T-helper 1 cell treated with Interleukin-12 subunit alpha and Interleukin-12 subunit beta and Interleukin-4 antibody, amounts not matched to agents 30 μg/mL and 1 μg/mL, for 36 hours (primary cell): ENCODE data around the gene HNRNPH1.
"Not testable (repeated sequence)": the region's sequence is repeated elsewhere in the genome, so short reads cannot be mapped to it uniquely, and the experiment has no call there.

ENCODE experiments used
- H3K27ac Mint-ChIP-seq: one replicate; pipeline ENCODE4 v1.8.0; 2021; ENCODE audit warnings: mild to moderate bottlenecking, mixed read lengths
- H3K27me3 Mint-ChIP-seq: one replicate; pipeline ENCODE4 v1.8.0; 2021; ENCODE audit warnings: low read depth, mixed read lengths
- H3K36me3 Mint-ChIP-seq: one replicate; pipeline ENCODE4 v1.8.0; 2021; ENCODE audit warnings: low read depth, mixed read lengths
- H3K4me1 Mint-ChIP-seq: one replicate; pipeline ENCODE4 v1.8.0; 2021; ENCODE audit warnings: low read depth, mixed read lengths
- H3K4me3 Mint-ChIP-seq: one replicate; pipeline ENCODE4 v1.8.0; 2021; ENCODE audit warnings: mild to moderate bottlenecking, moderate library complexity, mixed read lengths
- H3K9me3 Mint-ChIP-seq: one replicate; pipeline ENCODE4 v1.8.0; 2021; ENCODE audit warnings: mixed read lengths

Gene HNRNPH1

GRCh38 chr5:179623003-179623905, at the start of gene HNRNPH1:
HNRNPH1 (minus strand) TSS chr5:179623671; CDS start chr5:179623133, 538 bp downstream.
- Mint-ChIP-seq H3K36me3 (peaks cover 45% of the 10 kb centered on the region), H3K4me1 (peaks cover 46% of the 10 kb centered on the region), H3K27ac (peak within 1 kb of the TSS; percentile 100), H3K4me3 (peak within 1 kb of the TSS; percentile 99), H3K27me3 (no peaks in the 10 kb centered on the region), H3K9me3 (no peaks in the 10 kb centered on the region)

- Mint-ChIP-seq H3K27ac (no peak overlapping the region), H3K4me1 (peaks cover 3% of the 10 kb centered on the region), H3K27me3 (no peaks in the 10 kb centered on the region), H3K36me3 (no peaks in the 10 kb centered on the region), H3K9me3 (no peaks in the 10 kb centered on the region), H3K4me3 (no peak overlapping the region)
Measured at GRCh38 chr5:179668391-179668790, 44.9 kb upstream of the HNRNPH1 start.

- H3K9me3 Mint-ChIP-seq, H3K4me1 Mint-ChIP-seq, H3K36me3 Mint-ChIP-seq, H3K27me3 Mint-ChIP-seq, H3K27ac Mint-ChIP-seq, H3K4me3 Mint-ChIP-seq: not testable (repeated sequence)
Measured at GRCh38 chr5:179661647-179662046, 38.2 kb upstream of the HNRNPH1 start.

- H3K4me3 Mint-ChIP-seq, result peak overlapping the region; percentile 77
- H3K9me3 Mint-ChIP-seq, H3K4me1 Mint-ChIP-seq, H3K27ac Mint-ChIP-seq, H3K36me3 Mint-ChIP-seq, H3K27me3 Mint-ChIP-seq: not testable (repeated sequence)
Measured at GRCh38 chr5:179658179-179658856, 34.8 kb upstream of the HNRNPH1 start.

- not testable (repeated sequence) for H3K4me1 Mint-ChIP-seq, H3K27ac Mint-ChIP-seq, H3K9me3 Mint-ChIP-seq, H3K4me3 Mint-ChIP-seq, H3K27me3 Mint-ChIP-seq, H3K36me3 Mint-ChIP-seq
Measured at GRCh38 chr5:179657302-179658178, 34.1 kb upstream of the HNRNPH1 start.

- H3K4me1 Mint-ChIP-seq, H3K27me3 Mint-ChIP-seq, H3K4me3 Mint-ChIP-seq, H3K36me3 Mint-ChIP-seq, H3K27ac Mint-ChIP-seq, H3K9me3 Mint-ChIP-seq: not testable (repeated sequence)
Measured at GRCh38 chr5:179653135-179653534, 29.7 kb upstream of the HNRNPH1 start.

- not testable (repeated sequence) for H3K4me1 Mint-ChIP-seq, H3K36me3 Mint-ChIP-seq, H3K27ac Mint-ChIP-seq, H3K9me3 Mint-ChIP-seq, H3K4me3 Mint-ChIP-seq, H3K27me3 Mint-ChIP-seq
Measured at GRCh38 chr5:179650245-179650644, 26.8 kb upstream of the HNRNPH1 start.

- not testable (repeated sequence) for H3K9me3 Mint-ChIP-seq, H3K36me3 Mint-ChIP-seq, H3K4me1 Mint-ChIP-seq, H3K27me3 Mint-ChIP-seq, H3K27ac Mint-ChIP-seq, H3K4me3 Mint-ChIP-seq
Measured at GRCh38 chr5:179649166-179649703, 25.8 kb upstream of the HNRNPH1 start.

GRCh38 chr5:179648410-179648809, 24.9 kb upstream of the HNRNPH1 start:
- Mint-ChIP-seq H3K4me3 (no peak overlapping the region), H3K27me3 (peaks cover 3% of the 10 kb centered on the region), H3K36me3 (no peaks in the 10 kb centered on the region), H3K9me3 (no peaks in the 10 kb centered on the region), H3K4me1 (no peaks in the 10 kb centered on the region), H3K27ac (no peak overlapping the region)

- H3K4me3 Mint-ChIP-seq, result not testable (repeated sequence)
Measured at GRCh38 chr5:179644766-179645165, 21.3 kb upstream of the HNRNPH1 start.

GRCh38 chr5:179643141-179643920, 19.9 kb upstream of the HNRNPH1 start:
- H3K27ac Mint-ChIP-seq, H3K4me3 Mint-ChIP-seq, H3K27me3 Mint-ChIP-seq, H3K9me3 Mint-ChIP-seq, H3K4me1 Mint-ChIP-seq, H3K36me3 Mint-ChIP-seq: not testable (repeated sequence)

More at GRCh38 chr5:179644766-179645165, 21.3 kb upstream of the HNRNPH1 start:
- H3K27me3 Mint-ChIP-seq, H3K27ac Mint-ChIP-seq, H3K4me1 Mint-ChIP-seq, H3K9me3 Mint-ChIP-seq, H3K36me3 Mint-ChIP-seq: not testable (repeated sequence)

GRCh38 chr5:179642626-179643025, 19.2 kb upstream of the HNRNPH1 start:
- H3K27ac Mint-ChIP-seq, H3K36me3 Mint-ChIP-seq, H3K27me3 Mint-ChIP-seq, H3K4me3 Mint-ChIP-seq, H3K4me1 Mint-ChIP-seq, H3K9me3 Mint-ChIP-seq: not testable (repeated sequence)

GRCh38 chr5:179641745-179642144, 18.3 kb upstream of the HNRNPH1 start:
- H3K4me1 Mint-ChIP-seq, H3K9me3 Mint-ChIP-seq, H3K4me3 Mint-ChIP-seq, H3K27ac Mint-ChIP-seq, H3K36me3 Mint-ChIP-seq, H3K27me3 Mint-ChIP-seq: not testable (repeated sequence)

- not testable (repeated sequence) for H3K9me3 Mint-ChIP-seq, H3K27me3 Mint-ChIP-seq, H3K36me3 Mint-ChIP-seq, H3K27ac Mint-ChIP-seq, H3K4me1 Mint-ChIP-seq, H3K4me3 Mint-ChIP-seq
Measured at GRCh38 chr5:179639296-179639695, 15.8 kb upstream of the HNRNPH1 start.
